H9 (cell line): ENCODE results near the gene PLCH1. TPM values are rescaled to one million over a fixed set of nuclear protein-coding genes. Genes with fewer than 3 reads are reported as not detected.

ENCODE experiments used
- DNase-seq: peaks from one replicate; pipeline ENCODE4 v3.0.0-alpha.2; 2017
- H2AFZ ChIP-seq: one replicate; pipeline ENCODE4 v1.6.1; 2013; ENCODE audit warnings: mild to moderate bottlenecking, low read length, control low read depth, moderate library complexity
- H2AK5ac ChIP-seq: 2 replicates; pipeline ENCODE4 v1.6.1; 2013; ENCODE audit warnings: low read length, control low read depth, mixed read lengths; ENCODE audit not compliant: insufficient read length
- H2BK120ac ChIP-seq: one replicate; pipeline ENCODE4 v1.6.1; 2013; ENCODE audit warnings: low read depth, mild to moderate bottlenecking, low read length, control low read depth, inconsistent platforms; ENCODE audit not compliant: poor library complexity, severe bottlenecking
- H2BK12ac ChIP-seq: 2 replicates; pipeline ENCODE4 v1.6.1; 2013; ENCODE audit warnings: low read length, control low read depth, mixed read lengths, low read depth; ENCODE audit not compliant: insufficient read length
- H2BK15ac ChIP-seq: 2 replicates; pipeline ENCODE4 v1.6.1; 2013; ENCODE audit warnings: low read depth, low read length, control low read depth
- H2BK20ac ChIP-seq: one replicate; pipeline ENCODE4 v1.6.1; 2013; ENCODE audit warnings: low read depth, mild to moderate bottlenecking, low read length, control low read depth, inconsistent platforms; ENCODE audit not compliant: poor library complexity, severe bottlenecking
- H2BK5ac ChIP-seq: 2 replicates; pipeline ENCODE4 v1.6.1; 2013; ENCODE audit warnings: low read length, control low read depth, mixed read lengths; ENCODE audit not compliant: insufficient read length
- H3K14ac ChIP-seq: 2 replicates; pipeline ENCODE4 v1.6.1; 2013; ENCODE audit warnings: low read length, control low read depth; ENCODE audit not compliant: insufficient read depth
- H3K18ac ChIP-seq: 2 replicates; pipeline ENCODE4 v1.6.1; 2013; ENCODE audit warnings: low read depth, mild to moderate bottlenecking, mixed read lengths, low read length, control low read depth; ENCODE audit not compliant: insufficient read length
- H3K23ac ChIP-seq: 2 replicates; pipeline ENCODE4 v1.6.1; 2013; ENCODE audit warnings: low read length, control low read depth, mixed read lengths, low read depth; ENCODE audit not compliant: insufficient read length
- H3K23me2 ChIP-seq: 2 replicates; pipeline ENCODE4 v1.6.1; 2013; ENCODE audit warnings: low read depth, mild to moderate bottlenecking, mixed read lengths, low read length, control low read depth; ENCODE audit not compliant: insufficient read length, poor library complexity, severe bottlenecking
- H3K27ac ChIP-seq: 2 replicates; pipeline ENCODE4 v1.5.1; 2013; ENCODE audit warnings: low read length, control low read depth, mixed read lengths, low read depth; ENCODE audit not compliant: insufficient read length
- H3K27me3 ChIP-seq: 2 replicates; pipeline ENCODE4 v1.6.1; 2013; ENCODE audit warnings: low read length, control low read depth, inconsistent platforms; ENCODE audit not compliant: insufficient read depth
- H3K4ac ChIP-seq: 2 replicates; pipeline ENCODE4 v1.6.1; 2013; ENCODE audit warnings: low read depth, mild to moderate bottlenecking, control low read depth, inconsistent platforms, low read length, moderate library complexity
- H3K4me1 ChIP-seq: 2 replicates; pipeline ENCODE4 v1.6.1; 2013; ENCODE audit warnings: low read length, control low read depth, inconsistent platforms; ENCODE audit not compliant: insufficient read depth
- H3K4me2 ChIP-seq: 2 replicates; pipeline ENCODE4 v1.6.1; 2013; ENCODE audit warnings: low read length, control low read depth, mixed read lengths; ENCODE audit not compliant: insufficient read length, insufficient read depth
- H3K56ac ChIP-seq: 2 replicates; pipeline ENCODE4 v1.6.1; 2013; ENCODE audit warnings: low read depth, mild to moderate bottlenecking, mixed read lengths, low read length, control low read depth; ENCODE audit not compliant: insufficient read length
- H3K79me1 ChIP-seq: 2 replicates; pipeline ENCODE4 v1.6.1; 2013; ENCODE audit warnings: low read depth, mild to moderate bottlenecking, moderate library complexity, low read length, control low read depth, inconsistent platforms; ENCODE audit not compliant: insufficient read depth, poor library complexity, severe bottlenecking
- H3K79me2 ChIP-seq: 2 replicates; pipeline ENCODE4 v1.6.1; 2013; ENCODE audit warnings: low read length, control low read depth, inconsistent platforms; ENCODE audit not compliant: insufficient read depth
- H3K9ac ChIP-seq: 2 replicates; pipeline ENCODE4 v1.6.1; 2013; ENCODE audit warnings: low read length, control low read depth, mixed read lengths; ENCODE audit not compliant: insufficient read length; ENCODE audit errors: extremely low read depth
- H3K9me3 ChIP-seq: one replicate; pipeline ENCODE4 v1.6.1; 2013; ENCODE audit warnings: low read depth, low read length, inconsistent platforms; ENCODE audit not compliant: control insufficient read depth
- H3T11ph ChIP-seq: one replicate; pipeline ENCODE4 v1.6.1; 2013; ENCODE audit warnings: mild to moderate bottlenecking, low read length, control low read depth, inconsistent platforms
- H4K20me1 ChIP-seq: one replicate; pipeline ENCODE4 v1.6.1; 2013; ENCODE audit not compliant: control insufficient read depth, insufficient read length, insufficient read depth
- H4K5ac ChIP-seq: 2 replicates; pipeline ENCODE4 v1.6.1; 2013; ENCODE audit warnings: low read depth, mild to moderate bottlenecking, mixed read lengths, low read length, control low read depth; ENCODE audit not compliant: insufficient read length
- H4K8ac ChIP-seq: replicated peaks from 2 replicates; pipeline ENCODE4 v1.6.1; 2013; ENCODE audit warnings: low read length, control low read depth, mixed read lengths, low read depth; ENCODE audit not compliant: insufficient read length
- H4K91ac ChIP-seq: 2 replicates; pipeline ENCODE4 v1.6.1; 2013; ENCODE audit warnings: low read depth, mild to moderate bottlenecking, moderate library complexity, mixed read lengths, low read length, control low read depth; ENCODE audit not compliant: insufficient read length
- H3K27ac Mint-ChIP-seq, 3 experiments: 2 replicates in 2 of 3; 3 replicates in 1 of 3; pipeline ENCODE4 v1.8.0; 2020 to 2021; ENCODE audit warnings: mixed read lengths in 3 of 3, mild to moderate bottlenecking in 1 of 3, moderate library complexity in 1 of 3
- H3K27me3 Mint-ChIP-seq: 2 replicates; pipeline ENCODE4 v1.8.0; 2021; ENCODE audit warnings: low read depth, mild to moderate bottlenecking, moderate library complexity, mixed read lengths
- H3K36me3 Mint-ChIP-seq, 3 experiments: 2 replicates in 2 of 3; 3 replicates in 1 of 3; pipeline ENCODE4 v1.8.0; 2020 to 2021; ENCODE audit warnings: low read depth in 3 of 3, mixed read lengths in 3 of 3; ENCODE audit not compliant: insufficient read depth in 1 of 3
- H3K4me1 Mint-ChIP-seq, 2 experiments: 2 replicates each; pipeline ENCODE4 v1.8.0; 2020; ENCODE audit warnings: mixed read lengths in 2 of 2
- H3K4me3 Mint-ChIP-seq, 2 experiments: 2 replicates in 1 of 2; 3 replicates in 1 of 2; pipeline ENCODE4 v1.8.0; 2020 to 2021; ENCODE audit warnings: mild to moderate bottlenecking in 2 of 2, mixed read lengths in 2 of 2, moderate library complexity in 1 of 2
- H3K9me3 Mint-ChIP-seq, 2 experiments: 2 replicates in 1 of 2; 3 replicates in 1 of 2; pipeline ENCODE4 v1.8.0; 2020; ENCODE audit warnings: mild to moderate bottlenecking in 2 of 2, mixed read lengths in 2 of 2, moderate library complexity in 1 of 2
- total RNA-seq: library from RNA; stranded (reverse); gene quantifications from 2 replicates; pipeline ENCODE4 v1.2.1, GENCODE V29; 2021
- TF ChIP-seq, protein P1 (sequence below): fragments of 200-600 bp; sonication (generic); conservative IDR thresholded peaks from 3 replicates; pipeline ENCODE4 v1.8.0; 2021; ENCODE audit warnings: antibody characterized with exemption, mild to moderate bottlenecking

The PLCH1 gene
- total RNA-seq, 1 experiment from 2014 or later: 19.0 TPM

DNA sequence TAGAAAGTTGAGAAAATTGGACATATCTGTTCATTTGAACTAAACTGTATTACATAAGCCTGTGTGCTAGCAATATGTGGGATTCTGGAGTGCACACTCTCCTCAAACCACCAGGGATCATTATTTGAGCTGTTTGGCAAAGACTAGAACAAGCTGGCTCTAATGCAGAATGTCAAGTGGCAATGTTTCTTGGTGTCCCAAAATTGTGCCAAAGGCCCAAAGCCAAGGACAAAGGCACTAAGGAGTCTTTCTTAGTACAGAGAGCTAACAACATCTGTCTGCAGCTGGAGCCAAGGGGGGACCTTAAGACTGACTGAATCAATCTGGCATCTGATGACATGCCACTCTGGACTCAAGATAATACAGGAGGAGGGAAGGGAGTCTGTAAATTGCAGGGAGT is 374.7 kb downstream of the PLCH1 start:
- no peak overlapping the region for H3K9ac ChIP-seq
- no peak overlapping the region for H2BK12ac ChIP-seq
- Mint-ChIP-seq H3K9me3 (peaks cover 3 to 4% of the 10 kb centered on the region in 2 experiments; a peak in 3 of 5 replicates), H3K27me3 (peaks cover 31% of the 10 kb centered on the region), H3K4me3 (no peak overlapping the region), H3K4me1 (peaks cover 57 to 66% of the 10 kb centered on the region in 2 experiments), H3K36me3 (peaks cover 0 to 3% (median 3%) of the 10 kb centered on the region in 3 experiments; a peak in 3 of 7 replicates), H3K27ac (peak overlapping the region in 1 of 3 experiments; percentile 10; a peak in 2 of 7 replicates)
- no peaks in the 10 kb centered on the region for H3K79me1 ChIP-seq
- H4K20me1 ChIP-seq: no peaks in the 10 kb centered on the region
- H3K4me1 ChIP-seq: peaks cover 13% of the 10 kb centered on the region
- H3K27me3 ChIP-seq: no peaks in the 10 kb centered on the region
- H3K4me2 ChIP-seq: no peak overlapping the region
- no peaks in the 10 kb centered on the region for H3K23me2 ChIP-seq
- peaks cover 5% of the 10 kb centered on the region for H3K9me3 ChIP-seq
- no peak overlapping the region for H4K8ac ChIP-seq
- H3K27ac ChIP-seq: no peak overlapping the region
- H2AFZ ChIP-seq: no peak overlapping the region
- H2AK5ac ChIP-seq: no peak overlapping the region
- no peak overlapping the region for H3K4ac ChIP-seq
- no peak overlapping the region for H3K14ac ChIP-seq
- no peak overlapping the region for H3K23ac ChIP-seq
- TF ChIP-seq, protein P1, sequence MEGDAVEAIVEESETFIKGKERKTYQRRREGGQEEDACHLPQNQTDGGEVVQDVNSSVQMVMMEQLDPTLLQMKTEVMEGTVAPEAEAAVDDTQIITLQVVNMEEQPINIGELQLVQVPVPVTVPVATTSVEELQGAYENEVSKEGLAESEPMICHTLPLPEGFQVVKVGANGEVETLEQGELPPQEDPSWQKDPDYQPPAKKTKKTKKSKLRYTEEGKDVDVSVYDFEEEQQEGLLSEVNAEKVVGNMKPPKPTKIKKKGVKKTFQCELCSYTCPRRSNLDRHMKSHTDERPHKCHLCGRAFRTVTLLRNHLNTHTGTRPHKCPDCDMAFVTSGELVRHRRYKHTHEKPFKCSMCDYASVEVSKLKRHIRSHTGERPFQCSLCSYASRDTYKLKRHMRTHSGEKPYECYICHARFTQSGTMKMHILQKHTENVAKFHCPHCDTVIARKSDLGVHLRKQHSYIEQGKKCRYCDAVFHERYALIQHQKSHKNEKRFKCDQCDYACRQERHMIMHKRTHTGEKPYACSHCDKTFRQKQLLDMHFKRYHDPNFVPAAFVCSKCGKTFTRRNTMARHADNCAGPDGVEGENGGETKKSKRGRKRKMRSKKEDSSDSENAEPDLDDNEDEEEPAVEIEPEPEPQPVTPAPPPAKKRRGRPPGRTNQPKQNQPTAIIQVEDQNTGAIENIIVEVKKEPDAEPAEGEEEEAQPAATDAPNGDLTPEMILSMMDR: no peak
- H2BK5ac ChIP-seq: no peak overlapping the region
- DNase-seq: no peak
- no peak overlapping the region for H4K5ac ChIP-seq
- H3K56ac ChIP-seq: no peak overlapping the region
- no peak overlapping the region for H3T11ph ChIP-seq
- H2BK20ac ChIP-seq: no peak overlapping the region
- no peak overlapping the region for H3K18ac ChIP-seq
- no peak overlapping the region for H2BK15ac ChIP-seq
- H3K79me2 ChIP-seq: no peaks in the 10 kb centered on the region
- H4K91ac ChIP-seq: no peak overlapping the region
- no peak overlapping the region for H2BK120ac ChIP-seq
